HG03432 (cell line): ENCODE measurements around the gene IQGAP2.
"Not testable (repeated sequence)": the region's sequence is repeated elsewhere in the genome, so short reads cannot be mapped to it uniquely, and the experiment has no call there.

ENCODE experiments used
- ATAC-seq: cut with Tn5 transposase; IDR thresholded peaks from one replicate; pipeline ENCODE4 v1.9.1; 2021; ENCODE audit warnings: mild to moderate bottlenecking, moderate library complexity; ENCODE audit not compliant: unreplicated experiment

The IQGAP2 gene

GRCh38 chr5:76402886-76403765 is at the start of gene IQGAP2:
TSS of gene IQGAP2 (plus strand) at chr5:76403285. CDS start at chr5:76403546, 261 bp downstream.
- peak; percentile 61 for ATAC-seq

GRCh38 chr5:76356887-76357286 is 46.2 kb upstream of the IQGAP2 start:
- no peak for ATAC-seq

GRCh38 chr5:76363352-76364225 is 39.5 kb upstream of the IQGAP2 start:
- ATAC-seq, result no peak

GRCh38 chr5:76364226-76364589 is 38.9 kb upstream of the IQGAP2 start:
- ATAC-seq, result no peak

GRCh38 chr5:76365561-76365960 is 37.5 kb upstream of the IQGAP2 start:
- ATAC-seq, result no peak

GRCh38 chr5:76366596-76366995 is 36.5 kb upstream of the IQGAP2 start:
- no peak for ATAC-seq

GRCh38 chr5:76367623-76368371 is 35.3 kb upstream of the IQGAP2 start:
- ATAC-seq, result peak; percentile 75

- no peak for ATAC-seq
These were observed 34.1 kb upstream of the IQGAP2 start for GRCh38 chr5:76368941-76369340.

GRCh38 chr5:76369668-76370067 is 33.4 kb upstream of the IQGAP2 start:
- not testable (repeated sequence) for ATAC-seq

- no peak for ATAC-seq
These were observed 31.1 kb upstream of the IQGAP2 start for GRCh38 chr5:76371960-76372322.

GRCh38 chr5:76372323-76373054 is 30.6 kb upstream of the IQGAP2 start:
- ATAC-seq, result no peak

GRCh38 chr5:76376148-76376865 is 26.8 kb upstream of the IQGAP2 start:
- no peak for ATAC-seq

- no peak for ATAC-seq
These were observed 26.2 kb upstream of the IQGAP2 start for GRCh38 chr5:76376866-76377230.

- no peak for ATAC-seq
These were observed 24.7 kb upstream of the IQGAP2 start for GRCh38 chr5:76378355-76378754.

GRCh38 chr5:76379316-76379715 is 23.8 kb upstream of the IQGAP2 start:
- no peak for ATAC-seq

GRCh38 chr5:76379855-76380254 is 23.2 kb upstream of the IQGAP2 start:
- no peak for ATAC-seq

- no peak for ATAC-seq
These were observed 22.6 kb upstream of the IQGAP2 start for GRCh38 chr5:76380346-76381066.

GRCh38 chr5:76383126-76383832 is 19.8 kb upstream of the IQGAP2 start:
- no peak for ATAC-seq

GRCh38 chr5:76384189-76384588 is 18.9 kb upstream of the IQGAP2 start:
- ATAC-seq, result no peak
